Hepatocyte (in vitro differentiated cells): ENCODE data around the gene TMEM129. TPM values are rescaled to one million over a fixed set of nuclear protein-coding genes. Genes with fewer than 3 reads are reported as not detected.

Experiments used
- DNase-seq: peaks from one replicate; pipeline ENCODE4 v3.0.0-alpha.2; 2016; ENCODE audit warnings: low spot score
- H2AFZ ChIP-seq: fragments of 200-600 bp; sonication (generic); 2 replicates; pipeline ENCODE4 v1.6.0; 2016; ENCODE audit warnings: antibody characterized with exemption, mild to moderate bottlenecking
- H3K27ac ChIP-seq: fragments of 200-600 bp; sonication (generic); 2 replicates; pipeline ENCODE4 v1.5.1; 2016; ENCODE audit warnings: mild to moderate bottlenecking
- H3K27me3 ChIP-seq: fragments of 200-600 bp; sonication (generic); 2 replicates; pipeline ENCODE4 v1.6.1; 2016
- H3K36me3 ChIP-seq: fragments of 200-600 bp; sonication (generic); replicated peaks from 2 replicates; pipeline ENCODE4 v1.5.1; 2016; ENCODE audit warnings: low read depth; ENCODE audit not compliant: insufficient read depth
- H3K4me1 ChIP-seq: fragments of 200-600 bp; sonication (generic); 2 replicates; pipeline ENCODE4 v1.5.1; 2016; ENCODE audit warnings: mild to moderate bottlenecking, moderate library complexity; ENCODE audit not compliant: insufficient read depth
- H3K4me2 ChIP-seq: fragments of 200-600 bp; sonication (generic); 2 replicates; pipeline ENCODE4 v1.6.0; 2016
- H3K4me3 ChIP-seq: fragments of 200-600 bp; sonication (generic); 2 replicates; pipeline ENCODE4 v1.5.1; 2016; ENCODE audit warnings: mild to moderate bottlenecking
- H3K79me2 ChIP-seq: fragments of 200-600 bp; sonication (generic); 2 replicates; pipeline ENCODE4 v1.6.0; 2017; ENCODE audit warnings: mild to moderate bottlenecking
- H3K9me2 ChIP-seq: fragments of 200-600 bp; sonication (generic); replicated peaks from 2 replicates; pipeline ENCODE4 v1.6.0; 2017; ENCODE audit warnings: mild to moderate bottlenecking; ENCODE audit not compliant: insufficient read depth
- H3K9me3 ChIP-seq: fragments of 200-600 bp; sonication (generic); 2 replicates; pipeline ENCODE4 v1.5.1; 2016; ENCODE audit warnings: low read depth, mild to moderate bottlenecking
- H4K20me1 ChIP-seq: fragments of 200-600 bp; sonication (generic); 2 replicates; pipeline ENCODE4 v1.6.0; 2016; ENCODE audit warnings: mild to moderate bottlenecking; ENCODE audit not compliant: insufficient read depth, poor library complexity, severe bottlenecking
- EZH2 ChIP-seq: fragments of 200-600 bp; sonication (generic); IDR thresholded peaks from 2 replicates; pipeline ENCODE4 v1.6.1; 2016; ENCODE audit warnings: antibody characterized with exemption, mild to moderate bottlenecking, borderline replicate concordance
- EZH2phosphoT487 ChIP-seq: fragments of 200-600 bp; sonication (generic); IDR thresholded peaks from one replicate; pipeline ENCODE4 v1.6.1; 2018; ENCODE audit warnings: antibody characterized with exemption, mild to moderate bottlenecking, low read depth, moderate library complexity; ENCODE audit not compliant: unreplicated experiment, severe bottlenecking
- WGBS: methylation state at CpG from one replicate; pipeline ENCODE4 v1.1.6; 2016; ENCODE audit warnings: low lambda C conversion rate; ENCODE audit errors: missing lambda C conversion rate; 5-methylcytosine and 5-hydroxymethylcytosine counted together
- polyA plus RNA-seq: library from polyadenylated mRNA; unstranded; fragments of >200 nt; fragmentation: Nextera tagmentation; extraction: Ambion mirVana; gene quantifications from 2 replicates; pipeline ENCODE4 v1.2.1, GENCODE V29; 2016
- total RNA-seq: library from RNA; depleted of rRNA; stranded (reverse); fragments of >200 nt; gene quantifications from 2 replicates; pipeline ENCODE4 v1.2.3, GENCODE V29; 2014
- TF ChIP-seq, protein P1 (sequence below): fragments of 200-600 bp; sonication (generic); IDR thresholded peaks from 2 replicates; pipeline ENCODE4 v1.5.1; 2016; ENCODE audit warnings: antibody characterized with exemption, mild to moderate bottlenecking; ENCODE audit not compliant: poor library complexity

The TMEM129 gene
- total and polyA plus RNA-seq, 2 experiments from 2014 or later, result 40.8 to 59.4 TPM

GRCh38 chr4:1693131-1693896, 27.8 kb downstream of the TMEM129 start:
- H3K4me1 ChIP-seq, result no peaks in the 10 kb centered on the region
- no peak overlapping the region for H3K4me3 ChIP-seq
- H3K27me3 ChIP-seq, result no peaks in the 10 kb centered on the region
- peak; percentile 91 for DNase-seq
- no peaks in the 10 kb centered on the region for H3K9me2 ChIP-seq
- H3K36me3 ChIP-seq, result no peaks in the 10 kb centered on the region
- no peak overlapping the region for H2AFZ ChIP-seq
- H4K20me1 ChIP-seq, result no peaks in the 10 kb centered on the region
- H3K27ac ChIP-seq, result no peak overlapping the region
- H3K79me2 ChIP-seq, result no peaks in the 10 kb centered on the region
- WGBS, result 55% methylated on average over 7 of the region's 7 CpGs
- H3K4me2 ChIP-seq, result no peak overlapping the region
- TF ChIP-seq, protein P1, sequence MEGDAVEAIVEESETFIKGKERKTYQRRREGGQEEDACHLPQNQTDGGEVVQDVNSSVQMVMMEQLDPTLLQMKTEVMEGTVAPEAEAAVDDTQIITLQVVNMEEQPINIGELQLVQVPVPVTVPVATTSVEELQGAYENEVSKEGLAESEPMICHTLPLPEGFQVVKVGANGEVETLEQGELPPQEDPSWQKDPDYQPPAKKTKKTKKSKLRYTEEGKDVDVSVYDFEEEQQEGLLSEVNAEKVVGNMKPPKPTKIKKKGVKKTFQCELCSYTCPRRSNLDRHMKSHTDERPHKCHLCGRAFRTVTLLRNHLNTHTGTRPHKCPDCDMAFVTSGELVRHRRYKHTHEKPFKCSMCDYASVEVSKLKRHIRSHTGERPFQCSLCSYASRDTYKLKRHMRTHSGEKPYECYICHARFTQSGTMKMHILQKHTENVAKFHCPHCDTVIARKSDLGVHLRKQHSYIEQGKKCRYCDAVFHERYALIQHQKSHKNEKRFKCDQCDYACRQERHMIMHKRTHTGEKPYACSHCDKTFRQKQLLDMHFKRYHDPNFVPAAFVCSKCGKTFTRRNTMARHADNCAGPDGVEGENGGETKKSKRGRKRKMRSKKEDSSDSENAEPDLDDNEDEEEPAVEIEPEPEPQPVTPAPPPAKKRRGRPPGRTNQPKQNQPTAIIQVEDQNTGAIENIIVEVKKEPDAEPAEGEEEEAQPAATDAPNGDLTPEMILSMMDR, result peak; percentile 86
- TF ChIP-seq EZH2phosphoT487 (no peak), EZH2 (no peak)
- no peaks in the 10 kb centered on the region for H3K9me3 ChIP-seq

- H4K20me1 ChIP-seq, result no peaks in the 10 kb centered on the region
- no peak overlapping the region for H3K4me2 ChIP-seq
- 94% methylated on average over 9 of the region's 9 CpGs for WGBS
- no peaks in the 10 kb centered on the region for H3K9me3 ChIP-seq
- no peak overlapping the region for H3K4me3 ChIP-seq
- TF ChIP-seq EZH2phosphoT487 (no peak), EZH2 (no peak)
- TF ChIP-seq, protein P1, result no peak
- no peaks in the 10 kb centered on the region for H3K9me2 ChIP-seq
- H3K4me1 ChIP-seq, result no peaks in the 10 kb centered on the region
- DNase-seq, result no peak
- H3K79me2 ChIP-seq, result no peaks in the 10 kb centered on the region
- H3K36me3 ChIP-seq, result no peaks in the 10 kb centered on the region
- H2AFZ ChIP-seq, result no peak overlapping the region
- no peak overlapping the region for H3K27ac ChIP-seq
- H3K27me3 ChIP-seq, result no peaks in the 10 kb centered on the region
These were observed 29.3 kb downstream of the TMEM129 start for GRCh38 chr4:1691737-1692373.

GRCh38 chr4:1690698-1691097, 30.4 kb downstream of the TMEM129 start:
- DNase-seq, result no peak
- 99% methylated on average over 3 of the region's 3 CpGs for WGBS

More at GRCh38 chr4:1690698-1691097, 30.4 kb downstream of the TMEM129 start:
- H3K27me3 ChIP-seq, result no peaks in the 10 kb centered on the region
- no peak overlapping the region for H3K27ac ChIP-seq
- no peaks in the 10 kb centered on the region for H4K20me1 ChIP-seq
- H3K4me1 ChIP-seq, result no peaks in the 10 kb centered on the region
- H2AFZ ChIP-seq, result no peak overlapping the region
- no peaks in the 10 kb centered on the region for H3K9me3 ChIP-seq
- no peak overlapping the region for H3K4me3 ChIP-seq
- no peaks in the 10 kb centered on the region for H3K79me2 ChIP-seq
- TF ChIP-seq EZH2, result no peak
- TF ChIP-seq, protein P1, result no peak
- no peak for TF ChIP-seq EZH2phosphoT487
- no peaks in the 10 kb centered on the region for H3K9me2 ChIP-seq
- no peaks in the 10 kb centered on the region for H3K36me3 ChIP-seq
- H3K4me2 ChIP-seq, result no peak overlapping the region
